Retinal pigment epithelial cell (primary cell): Measurements from ENCODE around the gene SND1.

Experiments
- DNase-seq: peaks from one replicate; pipeline ENCODE4 v3.0.0-alpha.2; 2010; ENCODE audit warnings: low read depth
- H3K4me3 ChIP-seq: 2 replicates; pipeline ENCODE4 v1.5.1; 2011; ENCODE audit warnings: mild to moderate bottlenecking, low read length, control low read depth, moderate library complexity
- CTCF ChIP-seq: conservative IDR thresholded peaks from 2 replicates; pipeline ENCODE4 v1.5.1; 2011; ENCODE audit warnings: low read depth, low read length, control low read depth, inconsistent platforms

SND1 gene

DNA sequence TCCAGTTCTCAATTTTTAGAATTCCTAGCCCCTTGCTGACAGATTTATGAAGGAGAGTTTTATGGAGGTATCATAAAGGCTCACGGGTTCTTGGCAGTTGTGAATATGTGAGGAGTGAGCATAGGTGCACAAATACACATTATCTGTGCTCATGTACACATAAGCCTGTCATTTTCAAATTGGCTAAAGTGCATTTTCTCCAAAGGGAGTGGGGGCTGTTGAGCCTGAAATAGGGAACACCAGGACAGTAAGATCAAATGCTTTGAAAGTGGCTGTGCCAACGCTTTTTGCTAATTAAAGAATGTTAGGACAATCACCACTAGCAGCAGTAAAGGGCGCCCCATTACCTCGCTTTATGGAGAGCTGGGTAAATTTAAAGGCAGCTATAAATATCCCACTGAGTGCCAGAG lies 387.6 kb downstream of the SND1 start:
- DNase-seq: no peak
- H3K4me3 ChIP-seq: no peak overlapping the region
- no peak for TF ChIP-seq CTCF

DNA sequence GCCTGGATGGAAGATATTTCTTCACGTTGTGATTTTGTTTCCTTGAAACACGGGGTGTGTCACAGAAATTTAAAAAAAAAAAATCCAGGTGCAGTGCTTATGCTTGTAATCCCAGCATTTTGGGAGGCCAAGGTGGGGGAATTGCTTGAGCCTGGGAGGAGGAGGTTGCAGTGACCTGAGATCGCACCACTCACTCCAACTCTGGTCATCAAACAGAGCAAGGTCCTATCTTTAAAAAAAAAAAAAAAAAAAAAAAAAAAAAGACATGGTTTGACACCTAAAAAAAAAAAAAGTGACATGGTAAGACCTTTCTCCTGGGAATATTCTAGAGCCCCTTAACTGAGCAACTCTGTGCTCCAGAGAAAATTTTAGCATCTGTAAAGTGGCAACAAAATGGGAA lies 388.2 kb downstream of the SND1 start:
- no peak overlapping the region for H3K4me3 ChIP-seq
- no peak for TF ChIP-seq CTCF
- DNase-seq: no peak

GRCh38 chr7:128041203-128041602 lies 389.2 kb downstream of the SND1 start:
- no peak for DNase-seq

DNA sequence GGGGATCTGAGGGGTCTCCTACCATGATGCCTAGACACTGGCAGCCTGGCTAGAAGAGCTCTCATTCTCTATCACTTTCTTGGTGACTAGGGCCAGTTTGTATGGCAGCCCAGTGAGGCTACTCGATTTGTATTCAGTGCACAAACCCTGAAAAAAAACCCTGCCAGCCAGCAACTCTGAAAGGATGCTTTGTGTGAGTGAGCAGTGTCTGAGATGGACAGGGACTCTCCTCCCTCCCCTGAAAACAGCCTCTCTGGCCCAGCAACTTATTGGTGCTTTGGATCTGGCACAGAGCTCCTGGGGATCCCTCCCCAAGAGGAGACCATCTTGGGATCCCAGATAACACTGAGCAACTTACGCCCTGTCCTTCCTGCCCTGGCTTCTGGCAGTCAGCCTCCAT lies 390.0 kb downstream of the SND1 start:
- TF ChIP-seq CTCF: no peak
- no peak overlapping the region for H3K4me3 ChIP-seq
- no peak for DNase-seq

More at GRCh38 chr7:128041203-128041602, 389.2 kb downstream of the SND1 start:
- H3K4me3 ChIP-seq: no peak overlapping the region
- TF ChIP-seq CTCF: no peak

GRCh38 chr7:128044064-128044463 lies 392.1 kb downstream of the SND1 start:
- TF ChIP-seq CTCF: no peak
- no peak overlapping the region for H3K4me3 ChIP-seq
- DNase-seq: no peak

GRCh38 chr7:128045158-128045557 lies 393.2 kb downstream of the SND1 start:
- DNase-seq: no peak
- TF ChIP-seq CTCF: no peak
- no peak overlapping the region for H3K4me3 ChIP-seq

- TF ChIP-seq CTCF: no peak
- DNase-seq: no peak
- H3K4me3 ChIP-seq: no peak overlapping the region
Observed at GRCh38 chr7:128045766-128046165, 393.8 kb downstream of the SND1 start.
